ENCODE data around the gene SH3GL1.

SH3GL1 gene

GRCh38 chr19:4375164-4376027 is 25.0 kb downstream of the SH3GL1 start:
- peak; percentile 97 for DNase-seq

- peak; percentile 88 for DNase-seq
These were observed 25.7 kb downstream of the SH3GL1 start for GRCh38 chr19:4374498-4375163.

GRCh38 chr19:4373601-4374497 is 26.5 kb downstream of the SH3GL1 start:
- peak; percentile 48 for DNase-seq

- no peak for DNase-seq
These were observed 27.4 kb downstream of the SH3GL1 start for GRCh38 chr19:4373013-4373367.

- peak; percentile 59 for DNase-seq
These were observed 28.0 kb downstream of the SH3GL1 start for GRCh38 chr19:4372165-4373012.

- DNase-seq = no peak
These were observed 28.8 kb downstream of the SH3GL1 start for GRCh38 chr19:4371247-4372164.

- DNase-seq = no peak
These were observed 29.8 kb downstream of the SH3GL1 start for GRCh38 chr19:4370418-4371041.

GRCh38 chr19:4369888-4370260 is 30.5 kb downstream of the SH3GL1 start:
- peak; percentile 90 for DNase-seq

- DNase-seq = peak; percentile 74
These were observed 31.0 kb downstream of the SH3GL1 start for GRCh38 chr19:4369109-4369887.

- DNase-seq = no peak
These were observed 32.1 kb downstream of the SH3GL1 start for GRCh38 chr19:4368128-4368820.

GRCh38 chr19:4367781-4368127 is 32.6 kb downstream of the SH3GL1 start:
- DNase-seq = no peak

GRCh38 chr19:4367336-4367723 is 33.0 kb downstream of the SH3GL1 start:
- DNase-seq = no peak

- DNase-seq = no peak
These were observed 33.5 kb downstream of the SH3GL1 start for GRCh38 chr19:4366666-4367335.

- DNase-seq = no peak
These were observed 34.3 kb downstream of the SH3GL1 start for GRCh38 chr19:4365791-4366665.

GRCh38 chr19:4365341-4365740 is 35.0 kb downstream of the SH3GL1 start:
- no peak for DNase-seq

GRCh38 chr19:4363571-4364304 is 36.6 kb downstream of the SH3GL1 start:
- no peak for DNase-seq

All from hematopoietic multipotent progenitor cell treated with erythropoietin and hydrocortisone succinate and interleukin-3 and kit ligand, for 4 days (in vitro differentiated cells).